22Rv1 (cell line): ENCODE results near the gene UBE2QL1.

Experiments used
- ZFX ChIP-seq: fragments of 450-650 bp; IDR thresholded peaks from 2 replicates; pipeline ENCODE4 v1.6.1; 2017; ENCODE audit warnings: antibody characterized with exemption, borderline replicate concordance
- TF ChIP-seq, protein P1 (sequence below): fragments of 450-650 bp; IDR thresholded peaks from 2 replicates; pipeline ENCODE4 v1.5.1; 2017; ENCODE audit warnings: mild to moderate bottlenecking

GRCh38 chr5:6418679-6419276 lies 29.9 kb upstream of the UBE2QL1 start:
- TF ChIP-seq, protein P1, sequence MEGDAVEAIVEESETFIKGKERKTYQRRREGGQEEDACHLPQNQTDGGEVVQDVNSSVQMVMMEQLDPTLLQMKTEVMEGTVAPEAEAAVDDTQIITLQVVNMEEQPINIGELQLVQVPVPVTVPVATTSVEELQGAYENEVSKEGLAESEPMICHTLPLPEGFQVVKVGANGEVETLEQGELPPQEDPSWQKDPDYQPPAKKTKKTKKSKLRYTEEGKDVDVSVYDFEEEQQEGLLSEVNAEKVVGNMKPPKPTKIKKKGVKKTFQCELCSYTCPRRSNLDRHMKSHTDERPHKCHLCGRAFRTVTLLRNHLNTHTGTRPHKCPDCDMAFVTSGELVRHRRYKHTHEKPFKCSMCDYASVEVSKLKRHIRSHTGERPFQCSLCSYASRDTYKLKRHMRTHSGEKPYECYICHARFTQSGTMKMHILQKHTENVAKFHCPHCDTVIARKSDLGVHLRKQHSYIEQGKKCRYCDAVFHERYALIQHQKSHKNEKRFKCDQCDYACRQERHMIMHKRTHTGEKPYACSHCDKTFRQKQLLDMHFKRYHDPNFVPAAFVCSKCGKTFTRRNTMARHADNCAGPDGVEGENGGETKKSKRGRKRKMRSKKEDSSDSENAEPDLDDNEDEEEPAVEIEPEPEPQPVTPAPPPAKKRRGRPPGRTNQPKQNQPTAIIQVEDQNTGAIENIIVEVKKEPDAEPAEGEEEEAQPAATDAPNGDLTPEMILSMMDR: no peak
- no peak for TF ChIP-seq ZFX
